Endothelial cell of umbilical vein (primary cell): ENCODE measurements around the gene IP6K3. TPM values are rescaled to one million over a fixed set of nuclear protein-coding genes. Genes with fewer than 3 reads are reported as not detected.

Experiments
- BruUV-seq: library from RNA; stranded (reverse); fragments of 400-500 nt; replicated peaks from 2 replicates; lab custom pipeline; 2021; lab: Mats Ljungman, UMichigan
- CTCF ChIA-PET: fragments of 300-600, 350-600 bp; sonication (Branson Sonifier 250); formaldehyde crosslinking; loops from one replicate; lab custom pipeline; 2021; ENCODE audit warnings: antibody characterized with exemption, inconsistent platforms; lab: Charles Lee
- POLR2A ChIA-PET: fragments of 300-600, 350-600 bp; sonication (Branson Sonifier 250); formaldehyde crosslinking; loops from one replicate; lab custom pipeline; 2021; ENCODE audit warnings: antibody characterized with exemption, inconsistent platforms; lab: Charles Lee
- DNase-seq: peaks from one replicate; pipeline ENCODE4 v3.0.0-alpha.2; 2011; ENCODE audit warnings: low read depth, low spot score
- FAIRE-seq: peaks from 2 replicates; lab custom pipeline; 2011; peaks lifted over from hg19 to GRCh38; lab: Jason Lieb, UNC
- H2AFZ ChIP-seq: 2 replicates; pipeline ENCODE4 v1.6.0; 2012; ENCODE audit warnings: low read depth, low read length, control low read depth, inconsistent platforms
- H3K27ac ChIP-seq: 2 replicates; pipeline ENCODE4 v1.5.1; 2011; ENCODE audit warnings: low read depth, mild to moderate bottlenecking, control low read depth, low read length, moderate library complexity; ENCODE audit not compliant: insufficient read depth
- H3K27me3 ChIP-seq, 2 experiments: 2 replicates each; pipeline versions ENCODE4 v1.6.0 to v1.6.1; 2011; ENCODE audit warnings: low read length in 2 of 2, mixed read lengths in 1 of 2; ENCODE audit not compliant: control insufficient read depth in 2 of 2, insufficient read depth in 2 of 2
- H3K36me3 ChIP-seq, 2 experiments: 2 replicates in 1 of 2; 3 replicates in 1 of 2; pipeline ENCODE4 v1.5.1; 2011; ENCODE audit warnings: low read length in 2 of 2, mild to moderate bottlenecking in 1 of 2, moderate library complexity in 1 of 2; ENCODE audit not compliant: control insufficient read depth in 2 of 2, insufficient read depth in 2 of 2; ENCODE audit errors: extremely low read depth in 1 of 2
- H3K4me1 ChIP-seq: 3 replicates; pipeline ENCODE4 v1.5.1; 2011; ENCODE audit warnings: mild to moderate bottlenecking, low read length; ENCODE audit not compliant: control insufficient read depth, insufficient read depth; ENCODE audit errors: extremely low read depth
- H3K4me2 ChIP-seq: 2 replicates; pipeline ENCODE4 v1.6.1; 2011; ENCODE audit warnings: low read length, control low read depth, mixed read lengths; ENCODE audit not compliant: insufficient read depth
- H3K4me3 ChIP-seq, 3 experiments: fragments of 200-600 bp in 1 of 3; sonication (generic), shearing (Covaris generic) in 1 of 3; replicated peaks in 1 of 3; 2 replicates each; pipeline ENCODE4 v1.5.1; 2011 to 2016; ENCODE audit warnings: control low read depth in 3 of 3, low read length in 3 of 3, mild to moderate bottlenecking in 2 of 3, inconsistent platforms in 1 of 3, low read depth in 1 of 3, moderate library complexity in 1 of 3; ENCODE audit not compliant: insufficient read depth in 1 of 3
- H3K79me2 ChIP-seq: 2 replicates; pipeline ENCODE4 v1.6.0; 2012; ENCODE audit warnings: low read length, inconsistent platforms; ENCODE audit not compliant: control insufficient read depth, insufficient read depth
- H3K9ac ChIP-seq: replicated peaks from 2 replicates; pipeline ENCODE3; 2011; ENCODE audit warnings: low read length, control low read depth; ENCODE audit not compliant: insufficient read depth; ENCODE audit errors: extremely low read depth
- H3K9me1 ChIP-seq: replicated peaks from 3 replicates; pipeline ENCODE4 v1.6.0; 2011; ENCODE audit warnings: mild to moderate bottlenecking, low read length; ENCODE audit not compliant: control insufficient read depth, insufficient read depth; ENCODE audit errors: extremely low read depth
- H3K9me3 ChIP-seq: replicated peaks from 2 replicates; pipeline ENCODE4 v1.5.1; 2012; ENCODE audit warnings: low read length, inconsistent platforms; ENCODE audit not compliant: control insufficient read depth, insufficient read depth
- H4K20me1 ChIP-seq: replicated peaks from 2 replicates; pipeline ENCODE3; 2011; ENCODE audit warnings: mild to moderate bottlenecking, low read length; ENCODE audit not compliant: control insufficient read depth, insufficient read depth; ENCODE audit errors: extremely low read depth
- JUN ChIP-seq: IDR thresholded peaks from 2 replicates; pipeline ENCODE4 v1.6.1; 2011; ENCODE audit warnings: borderline replicate concordance, low read depth; ENCODE audit not compliant: insufficient read length, insufficient read depth
- MAX ChIP-seq: IDR thresholded peaks from 2 replicates; pipeline ENCODE4 v1.6.1; 2011; ENCODE audit not compliant: insufficient read depth, insufficient read length
- dilution Hi-C: fragments of 300-500 bp; cut with MboI; formaldehyde crosslinking; loops from one replicate; pipeline ENCODE4 v1.15.0; 2019; ENCODE audit warnings: low sequenced_read_pairs; ENCODE audit not compliant: extremely low pct_ligation_motif_present
- intact Hi-C: fragments of 100-400 bp; cut with micrococcal nuclease; formaldehyde crosslinking; loops from one replicate; pipeline ENCODE4 v1.10.0; 2022
- polyA plus RNA-seq, 4 experiments: library from polyadenylated mRNA; depleted of rRNA in 3 of 4; stranded (reverse) in 3 of 4; unstranded in 1 of 4; fragments of >200 nt; gene quantifications; 2 replicates each; pipeline versions ENCODE4 v1.2.1 to v1.2.3, GENCODE V29; 2011 to 2012; ENCODE audit warnings: missing spikeins in 1 of 4
- total RNA-seq: library from RNA; stranded (reverse); gene quantifications from 2 replicates; pipeline ENCODE4 v1.2.3, GENCODE V29; 2021

The IP6K3 gene
- total and polyA plus RNA-seq, 2 donors (not counting 3 experiments of a cell fraction or from before 2014, with no cell fraction given): not detected

GRCh38 chr6:33692760-33693158 is 53.9 kb downstream of the IP6K3 start:
- H3K9ac ChIP-seq: no peak overlapping the region
- FAIRE-seq (no peak), DNase-seq (no peak)
- H3K4me3 ChIP-seq: no peak overlapping the region
- intact Hi-C loops (no loop called here), dilution Hi-C loops (no loop called here)
- H3K27ac ChIP-seq: peak overlapping the region; percentile 89
- BruUV-seq: no TSS peak
- ChIA-PET CTCF (interaction anchor here (1.3 to 5.9 kb wide), 2 partner anchors 20 to 103 kb away, joined by 5 to 47 read pairs; no protein-coding TSS in a partner anchor), POLR2A (no interaction called here)
- no peak overlapping the region for H2AFZ ChIP-seq
- no peak for TF ChIP-seq JUN
- no peak for TF ChIP-seq MAX
- H3K4me1 ChIP-seq: peaks cover 53% of the 10 kb centered on the region
- no peak overlapping the region for H3K4me2 ChIP-seq
- peaks cover 3% of the 10 kb centered on the region for H3K79me2 ChIP-seq
- no peaks in the 10 kb centered on the region for H3K27me3 ChIP-seq
- no peaks in the 10 kb centered on the region for H3K9me3 ChIP-seq
- H3K9me1 ChIP-seq: no peaks in the 10 kb centered on the region
- no peaks in the 10 kb centered on the region for H4K20me1 ChIP-seq
- H3K36me3 ChIP-seq: peaks cover 0 to 31% of the 10 kb centered on the region in 2 experiments

- no peak overlapping the region for H3K4me2 ChIP-seq
- peaks cover 48% of the 10 kb centered on the region for H3K4me1 ChIP-seq
- ChIA-PET POLR2A (no interaction called here), CTCF (interaction anchor here (1.1 to 5.9 kb wide), 2 partner anchors 8 to 102 kb away, joined by 7 to 47 read pairs; no protein-coding TSS in a partner anchor)
- no peaks in the 10 kb centered on the region for H3K27me3 ChIP-seq
- BruUV-seq: no TSS peak
- peaks cover 0 to 36% of the 10 kb centered on the region in 2 experiments for H3K36me3 ChIP-seq
- H3K9me3 ChIP-seq: no peaks in the 10 kb centered on the region
- dilution Hi-C loops: no loop called here
- H4K20me1 ChIP-seq: no peaks in the 10 kb centered on the region
- no peak overlapping the region for H3K4me3 ChIP-seq
- intact Hi-C loops: no loop called here
- H2AFZ ChIP-seq: no peak overlapping the region
- peaks cover 3% of the 10 kb centered on the region for H3K79me2 ChIP-seq
- no peak overlapping the region for H3K27ac ChIP-seq
- H3K9ac ChIP-seq: no peak overlapping the region
- no peak for DNase-seq
- no peaks in the 10 kb centered on the region for H3K9me1 ChIP-seq
- TF ChIP-seq JUN: no peak
- no peak for FAIRE-seq
These were observed 54.5 kb downstream of the IP6K3 start for GRCh38 chr6:33692078-33692759.
